PC-3 (cell line): ENCODE results near the gene PRDM11. TPM values are rescaled to one million over a fixed set of nuclear protein-coding genes. Genes with fewer than 3 reads are reported as not detected.

Experiments used
- ATAC-seq: fragments of 200-7000 bp; cut with Tn5 transposase; 2 replicates; pipeline ENCODE4 v1.9.1; 2020; ENCODE audit warnings: mild to moderate bottlenecking, moderate library complexity
- BruUV-seq: library from RNA; stranded (reverse); fragments of 400-500 nt; replicated peaks from 2 replicates; lab custom pipeline; 2021; lab: Mats Ljungman, UMichigan
- CTCF ChIA-PET: fragments of 300-600 bp; sonication (Branson Sonifier 250); formaldehyde crosslinking; loops from one replicate; lab custom pipeline; 2022; ENCODE audit warnings: antibody characterized with exemption; lab: Charles Lee
- POLR2A ChIA-PET: fragments of 300-600 bp; sonication (Branson Sonifier 250); formaldehyde crosslinking; loops from one replicate; lab custom pipeline; 2022; ENCODE audit warnings: antibody characterized with exemption; ENCODE audit not compliant: unreplicated experiment; lab: Charles Lee
- DNase-seq: peaks from one replicate; pipeline ENCODE4 v3.0.0-alpha.2; 2015
- H2AFZ ChIP-seq: fragments of 300-600 bp; sonication (generic); 2 replicates; pipeline ENCODE4 v1.6.0; 2016; ENCODE audit warnings: antibody characterized with exemption, low read length
- H3F3A ChIP-seq: fragments of 300-600 bp; sonication (generic); one replicate; pipeline ENCODE4 v1.6.0; 2017; ENCODE audit warnings: antibody characterized with exemption, low read length, control low read depth, mild to moderate bottlenecking; ENCODE audit not compliant: unreplicated experiment
- H3K27ac ChIP-seq: fragments of 300-600 bp; sonication (generic); 2 replicates; pipeline ENCODE4 v1.5.1; 2016; ENCODE audit warnings: mild to moderate bottlenecking, low read length
- H3K27me3 ChIP-seq: fragments of 300-600 bp; sonication (generic); 2 replicates; pipeline ENCODE4 v1.6.1; 2016; ENCODE audit warnings: low read length, mixed read lengths
- H3K36me3 ChIP-seq: fragments of 300-600 bp; sonication (generic); 2 replicates; pipeline ENCODE4 v1.6.1; 2016; ENCODE audit warnings: low read depth, mixed run types, low read length, mixed read lengths
- H3K4me1 ChIP-seq: fragments of 300-600 bp; sonication (generic); 2 replicates; pipeline ENCODE4 v1.5.1; 2016; ENCODE audit warnings: low read length; ENCODE audit not compliant: insufficient read depth
- H3K4me2 ChIP-seq: fragments of 300-600 bp; sonication (generic); 2 replicates; pipeline ENCODE4 v1.6.0; 2016; ENCODE audit warnings: low read length
- H3K4me3 ChIP-seq: fragments of 300-600 bp; sonication (generic); 2 replicates; pipeline ENCODE4 v1.5.1; 2016; ENCODE audit warnings: mild to moderate bottlenecking, low read length, mixed read lengths
- H3K79me2 ChIP-seq: fragments of 300-600 bp; sonication (generic); 2 replicates; pipeline ENCODE4 v1.6.1; 2017; ENCODE audit warnings: low read length, mixed read lengths
- H3K9ac ChIP-seq: fragments of 300-600 bp; sonication (generic); 2 replicates; pipeline ENCODE4 v1.6.0; 2016; ENCODE audit warnings: mild to moderate bottlenecking, low read length
- H3K9me2 ChIP-seq: fragments of 300-600 bp; sonication (generic); replicated peaks from 2 replicates; pipeline ENCODE4 v1.6.1; 2016; ENCODE audit warnings: mixed run types, low read length, mixed read lengths
- H3K9me3 ChIP-seq: fragments of 300-600 bp; sonication (generic); 2 replicates; pipeline ENCODE4 v1.6.1; 2016; ENCODE audit warnings: low read length, mixed read lengths
- H4K20me1 ChIP-seq: fragments of 300-600 bp; sonication (generic); 2 replicates; pipeline ENCODE4 v1.6.1; 2016; ENCODE audit warnings: low read length, mixed read lengths
- EZH2 ChIP-seq: fragments of 300-600 bp; sonication (generic); IDR thresholded peaks from one replicate; pipeline ENCODE4 v1.6.1; 2017; ENCODE audit warnings: antibody characterized with exemption, mild to moderate bottlenecking, low read length; ENCODE audit not compliant: unreplicated experiment
- EZH2phosphoT487 ChIP-seq: fragments of 300-600 bp; sonication (generic); IDR thresholded peaks from 2 replicates; pipeline ENCODE4 v1.6.1; 2018; ENCODE audit warnings: mild to moderate bottlenecking, antibody characterized with exemption, low read length, borderline replicate concordance
- intact Hi-C: fragments of 100-400 bp; cut with micrococcal nuclease; formaldehyde crosslinking; loops from 2 replicates; pipeline ENCODE4 v1.9.0; 2023
- total RNA-seq: library from RNA; depleted of rRNA; stranded (reverse); fragments of >200 nt; gene quantifications from 2 replicates; pipeline ENCODE4 v1.2.3, GENCODE V29; 2014
- TF ChIP-seq, protein P1 (sequence below): fragments of 300-600 bp; sonication (generic); conservative IDR thresholded peaks from 2 replicates; pipeline ENCODE4 v1.5.1; 2017; ENCODE audit warnings: antibody characterized with exemption, low read depth, mild to moderate bottlenecking, low read length

The PRDM11 gene
- total RNA-seq, 1 experiment from 2014 or later, result 5.0 TPM

DNA sequence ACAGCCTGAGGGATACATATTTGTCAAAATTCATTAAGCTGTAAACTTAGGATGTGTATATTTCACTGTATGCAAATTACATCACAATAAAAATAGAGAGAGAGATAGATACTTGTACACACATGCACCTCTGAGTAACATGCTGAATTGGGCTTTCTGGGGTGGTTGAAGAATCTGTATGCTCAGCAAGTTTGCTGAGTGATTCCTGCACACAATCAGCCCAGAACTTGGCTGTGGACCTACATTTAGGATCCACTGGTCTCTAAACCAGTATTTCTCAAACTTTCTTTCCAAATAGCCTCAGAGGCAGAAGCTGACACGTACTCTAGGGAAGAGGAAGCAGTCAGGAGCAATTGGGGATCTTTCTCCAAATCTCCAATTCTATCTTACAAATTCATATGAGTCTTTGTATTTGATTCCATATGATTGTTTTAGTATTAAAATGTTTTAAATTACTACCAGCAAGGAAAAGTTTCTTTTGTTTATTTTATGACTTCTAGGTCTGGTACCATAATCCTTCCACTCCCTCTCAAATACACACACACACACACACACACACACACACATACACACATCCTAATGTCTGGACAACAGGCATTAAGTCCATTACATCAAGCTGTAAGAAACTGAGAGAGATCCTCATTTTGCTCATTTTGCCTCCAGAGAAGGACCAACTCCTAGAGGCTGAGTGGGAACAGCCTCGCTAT, 119.7 kb downstream of the PRDM11 start:
- intact Hi-C loops, result no loop called here
- no peak for ATAC-seq
- Histone ChIP-seq H3K4me3 (no peak overlapping the region), H3K79me2 (no peaks in the 10 kb centered on the region), H3K9me2 (no peaks in the 10 kb centered on the region), H3K4me1 (peaks cover 13% of the 10 kb centered on the region), H3K36me3 (no peaks in the 10 kb centered on the region), H3K27me3 (0 out of 2 replicates have a peak, but pooled peaks cover 6% of the 10 kb centered on the region), H3K4me2 (no peak overlapping the region), H3K9ac (no peak overlapping the region), H3K27ac (no peak overlapping the region), H2AFZ (no peak overlapping the region), H3K9me3 (no peaks in the 10 kb centered on the region), H3F3A (no peaks in the 10 kb centered on the region), H4K20me1 (no peaks in the 10 kb centered on the region)
- no peak for DNase-seq
- BruUV-seq, result no TSS peak
- no peak for TF ChIP-seq EZH2phosphoT487
- ChIA-PET CTCF (no interaction called here), POLR2A (no interaction called here)

DNA sequence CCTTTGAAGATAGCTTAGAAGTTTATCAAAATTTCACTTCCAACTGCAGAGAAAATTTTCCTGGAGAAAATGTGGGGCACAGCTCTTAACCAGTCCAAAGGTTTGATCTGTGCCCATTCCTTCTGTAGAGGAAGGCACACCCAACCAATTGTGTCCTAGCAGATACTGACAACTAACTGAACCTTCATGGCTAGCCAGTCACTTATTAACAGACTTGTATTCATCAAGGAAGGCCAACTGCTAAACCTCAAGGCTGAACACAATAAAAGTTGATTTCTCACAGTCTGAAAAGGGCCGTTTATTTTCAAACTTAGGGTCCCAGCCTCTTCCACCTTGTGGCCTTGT, 120.2 kb downstream of the PRDM11 start:
- no peaks in the 10 kb centered on the region for H3K36me3 ChIP-seq
- no peak overlapping the region for H3K4me2 ChIP-seq
- CTCF ChIA-PET, result no interaction called here
- DNase-seq, result no peak
- BruUV-seq, result no TSS peak
- H3K9me3 ChIP-seq, result no peaks in the 10 kb centered on the region
- H3F3A ChIP-seq, result no peaks in the 10 kb centered on the region
- peaks cover 13% of the 10 kb centered on the region for H3K4me1 ChIP-seq
- POLR2A ChIA-PET, result no interaction called here
- no peaks in the 10 kb centered on the region for H4K20me1 ChIP-seq
- H2AFZ ChIP-seq, result no peak overlapping the region
- H3K27ac ChIP-seq, result no peak overlapping the region
- TF ChIP-seq, protein P1, sequence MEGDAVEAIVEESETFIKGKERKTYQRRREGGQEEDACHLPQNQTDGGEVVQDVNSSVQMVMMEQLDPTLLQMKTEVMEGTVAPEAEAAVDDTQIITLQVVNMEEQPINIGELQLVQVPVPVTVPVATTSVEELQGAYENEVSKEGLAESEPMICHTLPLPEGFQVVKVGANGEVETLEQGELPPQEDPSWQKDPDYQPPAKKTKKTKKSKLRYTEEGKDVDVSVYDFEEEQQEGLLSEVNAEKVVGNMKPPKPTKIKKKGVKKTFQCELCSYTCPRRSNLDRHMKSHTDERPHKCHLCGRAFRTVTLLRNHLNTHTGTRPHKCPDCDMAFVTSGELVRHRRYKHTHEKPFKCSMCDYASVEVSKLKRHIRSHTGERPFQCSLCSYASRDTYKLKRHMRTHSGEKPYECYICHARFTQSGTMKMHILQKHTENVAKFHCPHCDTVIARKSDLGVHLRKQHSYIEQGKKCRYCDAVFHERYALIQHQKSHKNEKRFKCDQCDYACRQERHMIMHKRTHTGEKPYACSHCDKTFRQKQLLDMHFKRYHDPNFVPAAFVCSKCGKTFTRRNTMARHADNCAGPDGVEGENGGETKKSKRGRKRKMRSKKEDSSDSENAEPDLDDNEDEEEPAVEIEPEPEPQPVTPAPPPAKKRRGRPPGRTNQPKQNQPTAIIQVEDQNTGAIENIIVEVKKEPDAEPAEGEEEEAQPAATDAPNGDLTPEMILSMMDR, result no peak
- TF ChIP-seq EZH2phosphoT487 (no peak), EZH2 (no peak)
- 0 out of 2 replicates have a peak, but pooled peaks cover 6% of the 10 kb centered on the region for H3K27me3 ChIP-seq
- no peak overlapping the region for H3K9ac ChIP-seq
- no peaks in the 10 kb centered on the region for H3K9me2 ChIP-seq
- H3K4me3 ChIP-seq, result no peak overlapping the region
- no peak for ATAC-seq
- intact Hi-C loops, result no loop called here
- H3K79me2 ChIP-seq, result no peaks in the 10 kb centered on the region

DNA sequence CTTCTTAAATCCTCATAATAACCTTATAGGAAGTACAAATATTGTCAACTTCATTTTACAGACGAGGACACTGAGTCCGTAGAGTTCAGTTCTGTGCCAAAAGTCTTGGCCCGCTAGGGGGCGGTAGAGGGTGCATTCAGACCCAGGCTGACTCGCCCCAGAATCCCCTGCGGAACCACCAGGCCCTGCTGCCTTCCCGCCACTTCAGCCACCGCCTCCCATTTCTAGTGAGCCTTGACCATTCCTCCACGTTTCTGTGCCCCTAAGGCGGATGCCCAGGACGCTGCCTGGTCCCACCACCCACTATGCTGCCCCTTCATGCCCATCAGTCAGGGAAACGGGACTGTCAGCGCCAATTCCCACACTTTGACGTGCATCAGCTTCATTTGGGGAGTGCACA, 120.6 kb downstream of the PRDM11 start:
- no TSS peak for BruUV-seq
- Histone ChIP-seq H2AFZ (no peak overlapping the region), H3K27ac (no peak overlapping the region), H3K4me3 (no peak overlapping the region), H4K20me1 (no peaks in the 10 kb centered on the region), H3K79me2 (no peaks in the 10 kb centered on the region), H3K4me1 (peaks cover 13% of the 10 kb centered on the region), H3K4me2 (no peak overlapping the region), H3F3A (no peaks in the 10 kb centered on the region), H3K9ac (no peak overlapping the region), H3K36me3 (no peaks in the 10 kb centered on the region), H3K9me3 (no peaks in the 10 kb centered on the region), H3K27me3 (0 out of 2 replicates have a peak, but pooled peaks cover 6% of the 10 kb centered on the region), H3K9me2 (no peaks in the 10 kb centered on the region)
- ATAC-seq (no peak), DNase-seq (no peak)
- CTCF ChIA-PET, result no interaction called here
- TF ChIP-seq, protein P1, result peak; percentile 55
- TF ChIP-seq EZH2phosphoT487, result no peak
- POLR2A ChIA-PET, result no interaction called here
- intact Hi-C loops, result no loop called here
